ENCODE results near the gene SMKR1.

The SMKR1 gene

DNA sequence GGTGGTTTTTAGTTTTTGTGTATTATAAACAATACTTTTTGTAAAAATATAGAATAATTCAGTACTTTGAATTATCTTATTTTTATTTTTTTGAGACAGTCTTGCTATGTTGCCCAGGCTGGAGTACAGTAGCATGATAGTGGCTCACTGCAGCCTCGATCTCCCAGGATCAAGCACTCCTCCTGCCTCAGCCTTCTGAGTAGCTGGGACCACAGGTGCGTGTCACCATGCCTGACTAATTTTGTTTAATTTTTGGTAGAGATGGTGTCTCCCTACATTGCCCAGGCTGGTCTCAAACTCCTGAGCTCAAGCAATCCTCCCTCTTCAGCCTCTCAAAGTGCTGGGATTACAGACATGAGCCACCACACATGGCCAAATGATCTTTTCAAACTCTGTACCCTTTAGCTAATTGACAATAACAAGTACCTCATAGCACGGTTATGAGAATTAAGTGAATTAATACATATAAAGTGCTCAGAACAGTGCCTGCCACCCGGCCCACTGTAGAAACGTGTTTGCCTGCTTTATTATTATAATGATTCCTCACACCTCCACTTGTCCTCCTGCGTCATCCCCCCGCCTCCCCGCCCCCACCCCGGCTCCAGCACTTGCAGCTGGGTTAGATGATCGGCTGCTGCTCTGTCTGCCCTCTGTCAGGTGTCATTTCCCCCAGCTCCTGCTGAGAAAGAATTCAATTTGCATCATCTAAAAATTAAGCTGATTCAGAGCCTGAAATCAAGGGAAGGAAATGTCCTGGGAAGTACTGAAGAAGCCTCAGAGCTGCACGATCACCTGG is 55.6 kb downstream of the SMKR1 start:
- Histone ChIP-seq H3K4me1 (ENCODE audit: insufficient read depth, low read length) (peaks cover 16% of the 10 kb centered on the region), H3K9me3 (ENCODE audit: control insufficient read depth, insufficient read depth, low read length) (no peaks in the 10 kb centered on the region), H3K9ac (ENCODE audit: low read depth, low read length) (no peak overlapping the region), H3K36me3 (ENCODE audit: insufficient read depth, low read length) (no peaks in the 10 kb centered on the region)

DNA sequence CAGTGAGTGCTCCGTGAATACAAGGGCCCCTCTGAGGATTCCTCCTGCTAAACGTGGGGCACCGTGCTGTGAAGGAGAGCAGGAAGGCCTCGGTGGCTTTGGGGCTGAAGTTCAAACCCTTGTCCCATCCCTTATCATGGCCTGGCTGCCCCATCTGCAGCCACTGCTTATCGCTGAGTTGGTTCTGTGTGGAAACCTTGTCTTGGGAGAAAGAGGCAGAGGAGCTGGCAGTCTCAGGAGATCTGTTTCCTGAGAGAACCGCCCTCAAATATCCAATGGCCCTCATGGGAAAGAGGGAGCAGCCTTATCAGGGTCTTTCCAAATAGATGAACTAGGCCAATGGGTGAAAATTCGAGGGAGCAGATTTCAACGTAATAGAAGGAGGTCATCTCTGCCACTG is 57.2 kb downstream of the SMKR1 start:
- Histone ChIP-seq H3K4me1 (ENCODE audit: insufficient read depth, low read length) (peaks cover 16% of the 10 kb centered on the region), H3K36me3 (ENCODE audit: insufficient read depth, low read length) (no peaks in the 10 kb centered on the region), H3K9me3 (ENCODE audit: control insufficient read depth, insufficient read depth, low read length) (no peaks in the 10 kb centered on the region), H3K9ac (ENCODE audit: low read depth, low read length) (no peak overlapping the region)

DNA sequence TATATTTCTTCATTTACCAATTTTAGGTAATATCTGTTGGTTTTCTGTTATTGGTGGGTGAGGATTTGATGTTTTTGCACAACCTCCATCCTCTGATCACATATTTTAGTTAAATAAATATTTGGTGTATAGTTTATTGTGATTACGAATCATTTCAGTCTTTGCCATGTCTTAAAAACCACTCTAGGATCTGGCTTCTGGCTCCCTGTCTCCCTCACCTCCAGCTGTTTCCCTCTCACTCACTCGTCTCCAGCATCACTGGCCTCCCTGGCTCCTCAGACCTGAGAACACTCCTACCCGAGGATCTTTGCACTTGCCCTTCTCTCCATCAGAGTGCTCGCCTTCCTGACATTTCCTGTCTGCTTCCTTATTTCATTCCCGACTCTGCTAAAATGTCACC is 58.5 kb downstream of the SMKR1 start:
- Histone ChIP-seq H3K36me3 (ENCODE audit: insufficient read depth, low read length) (no peaks in the 10 kb centered on the region), H3K9me3 (ENCODE audit: control insufficient read depth, insufficient read depth, low read length) (no peaks in the 10 kb centered on the region), H3K9ac (ENCODE audit: low read depth, low read length) (no peak overlapping the region), H3K4me1 (ENCODE audit: insufficient read depth, low read length) (peaks cover 16% of the 10 kb centered on the region)

DNA sequence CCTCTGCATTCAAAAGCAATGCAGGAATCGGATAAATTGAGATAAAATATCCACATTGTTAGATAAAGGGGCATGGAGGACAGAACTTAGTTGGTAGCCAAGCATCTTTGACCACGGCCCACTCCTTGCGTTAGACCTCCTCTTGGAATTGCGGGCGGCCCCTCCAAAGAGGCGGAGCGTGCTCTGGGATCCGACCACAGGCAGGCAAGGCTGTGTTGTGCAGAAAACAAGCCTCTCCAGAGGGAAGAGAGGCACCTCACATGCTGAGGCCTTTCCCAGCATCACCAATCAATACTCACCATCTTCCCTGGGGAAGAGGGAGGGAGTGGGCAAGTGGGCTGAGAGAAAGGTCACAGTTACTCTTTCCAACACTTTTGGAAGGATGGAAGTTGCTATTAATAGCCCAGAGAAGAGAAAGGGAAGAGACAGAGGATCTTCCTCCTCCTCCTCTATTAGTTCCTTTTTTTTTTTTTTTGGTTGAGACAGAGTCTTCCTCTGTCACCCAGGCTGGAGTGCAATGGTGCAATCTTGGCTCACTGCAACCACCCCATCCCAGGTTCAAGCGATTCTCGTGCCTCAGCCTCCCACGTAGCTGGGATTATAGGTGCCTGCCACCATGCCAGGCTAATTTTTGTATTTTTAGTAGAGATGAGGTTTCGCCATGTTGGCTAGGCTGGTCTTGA is 59.5 kb downstream of the SMKR1 start:
- Histone ChIP-seq H3K9ac (ENCODE audit: low read depth, low read length) (no peak overlapping the region), H3K9me3 (ENCODE audit: control insufficient read depth, insufficient read depth, low read length) (no peaks in the 10 kb centered on the region), H3K4me1 (ENCODE audit: insufficient read depth, low read length) (peaks cover 16% of the 10 kb centered on the region), H3K36me3 (ENCODE audit: insufficient read depth, low read length) (no peaks in the 10 kb centered on the region)

All from ES-I3 (cell line).